ENCODE data around the gene INCENP.
"Not testable (repeated sequence)": the region's sequence is repeated elsewhere in the genome, so short reads cannot be mapped to it uniquely, and the experiment has no call there.

Gene INCENP

GRCh38 chr11:62190011-62190410 is 66.2 kb downstream of the INCENP start, which contains the start of gene SCGB1D1:
TSS of gene SCGB1D1 (plus strand) at chr11:62190216. CDS start at chr11:62190285, 69 bp downstream.
- TF ChIP-seq CTCF (IDR thresholded peaks at IDR 0.05; ENCODE audit: low read length, missing control alignments): no peak
- DNase-seq (ENCODE audit: low read depth): no peak
- H3K4me3 ChIP-seq (replicated peaks; ENCODE audit: low read depth, low read length): no peak within 1 kb of the TSS

GRCh38 chr11:62193952-62194351 is 70.1 kb downstream of the INCENP start:
- no peak for TF ChIP-seq CTCF (IDR thresholded peaks at IDR 0.05; ENCODE audit: low read length, missing control alignments)

GRCh38 chr11:62195010-62195409 is 71.2 kb downstream of the INCENP start:
- H3K4me3 ChIP-seq (replicated peaks; ENCODE audit: low read depth, low read length); DNase-seq (ENCODE audit: low read depth): not testable (repeated sequence)

More at GRCh38 chr11:62193952-62194351, 70.1 kb downstream of the INCENP start:
- no peak overlapping the region for H3K4me3 ChIP-seq (replicated peaks; ENCODE audit: low read depth, low read length)
- DNase-seq (ENCODE audit: low read depth): peak; percentile 11

- no peak for TF ChIP-seq CTCF (IDR thresholded peaks at IDR 0.05; ENCODE audit: low read length, missing control alignments)
- no peak for DNase-seq (ENCODE audit: low read depth)
- no peak overlapping the region for H3K4me3 ChIP-seq (replicated peaks; ENCODE audit: low read depth, low read length)
These were observed 72.1 kb downstream of the INCENP start for GRCh38 chr11:62195945-62196344.

GRCh38 chr11:62197400-62197799 is 73.6 kb downstream of the INCENP start:
- DNase-seq (ENCODE audit: low read depth); H3K4me3 ChIP-seq (replicated peaks; ENCODE audit: low read depth, low read length): not testable (repeated sequence)

- no peak overlapping the region for H3K4me3 ChIP-seq (replicated peaks; ENCODE audit: low read depth, low read length)
- no peak for TF ChIP-seq CTCF (IDR thresholded peaks at IDR 0.05; ENCODE audit: low read length, missing control alignments)
- no peak for DNase-seq (ENCODE audit: low read depth)
These were observed 77.6 kb downstream of the INCENP start for GRCh38 chr11:62201376-62201775.
